GM19238 (cell line): ENCODE data around the gene DAAM1.

Experiments
- DNase-seq: peaks from one replicate; pipeline ENCODE4 v3.0.0; 2011; ENCODE audit warnings: low spot score; ENCODE audit not compliant: insufficient read length

Gene DAAM1

GRCh38 chr14:59254146-59254910 lies 65.9 kb downstream of the DAAM1 start:
- no peak for DNase-seq

DNA sequence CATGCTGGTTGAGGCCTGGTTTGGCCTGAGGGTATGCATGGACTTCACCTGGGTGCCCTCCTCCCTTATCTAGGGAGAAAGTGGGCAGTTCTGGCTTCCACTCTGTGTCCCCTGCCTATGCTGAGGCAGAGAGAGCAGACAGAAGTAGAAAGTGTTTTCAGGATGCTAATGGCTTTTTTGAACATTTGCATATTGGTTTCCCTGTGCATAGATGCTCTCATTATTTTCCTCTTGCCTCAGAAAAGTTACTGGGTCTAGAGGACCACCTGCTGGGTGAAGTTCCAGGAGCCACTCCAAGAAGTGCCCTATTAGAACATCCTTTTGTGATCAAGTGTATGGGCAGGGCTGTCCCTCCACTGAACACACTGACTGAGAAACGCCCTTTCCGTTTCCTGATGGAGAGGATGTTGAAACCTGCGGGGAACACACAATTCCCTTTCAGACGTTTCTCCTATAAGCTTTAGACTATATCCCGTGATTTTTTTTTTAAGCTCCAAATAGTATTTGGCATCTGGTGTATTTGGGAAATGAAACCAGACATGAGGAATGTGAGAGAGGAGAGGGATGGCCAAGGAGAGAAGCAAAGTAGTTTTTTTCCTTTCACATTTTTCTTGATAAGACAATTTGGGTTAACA lies 66.6 kb downstream of the DAAM1 start:
- no peak for DNase-seq

GRCh38 chr14:59256331-59256730 lies 67.9 kb downstream of the DAAM1 start:
- no peak for DNase-seq

DNA sequence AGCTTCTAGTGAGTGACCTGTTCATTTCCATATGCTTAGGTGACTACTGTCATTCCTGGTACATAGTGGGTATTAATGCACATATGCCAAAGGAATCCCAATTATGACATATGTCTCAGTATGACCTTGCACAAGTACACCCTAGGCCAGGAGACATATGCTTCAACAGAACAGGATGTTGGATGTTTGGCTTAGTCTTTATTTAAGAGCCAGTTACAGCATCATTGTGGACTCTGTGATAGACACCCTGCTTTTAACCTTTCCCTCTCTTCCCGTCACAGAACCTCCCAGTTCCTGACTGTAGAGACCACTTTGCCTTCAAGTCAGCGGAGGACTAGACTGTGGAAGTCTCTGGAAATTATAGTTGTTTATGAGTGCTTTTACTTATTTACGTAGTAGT lies 72.9 kb downstream of the DAAM1 start:
- no peak for DNase-seq

GRCh38 chr14:59262717-59263454 lies 74.4 kb downstream of the DAAM1 start:
- no peak for DNase-seq

DNA sequence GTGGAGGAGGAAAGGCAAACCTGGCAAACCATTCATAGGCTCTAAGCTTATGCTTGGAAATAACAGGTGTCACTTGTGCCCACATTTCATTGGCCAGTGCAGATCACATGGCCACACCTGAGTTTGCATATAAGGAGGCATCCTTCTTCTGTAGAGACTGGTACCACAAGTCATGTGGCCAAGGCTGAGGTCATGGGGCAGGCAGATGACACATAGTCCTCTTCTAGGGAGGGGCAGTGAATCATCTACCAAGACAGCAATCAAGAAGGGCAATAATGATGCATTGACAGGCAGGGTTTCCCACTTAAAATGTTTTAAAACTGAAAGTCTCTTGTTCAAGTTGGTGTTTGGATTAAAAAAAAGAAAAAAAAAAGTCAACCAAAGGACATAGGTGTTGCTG lies 77.3 kb downstream of the DAAM1 start:
- DNase-seq, result no peak

DNA sequence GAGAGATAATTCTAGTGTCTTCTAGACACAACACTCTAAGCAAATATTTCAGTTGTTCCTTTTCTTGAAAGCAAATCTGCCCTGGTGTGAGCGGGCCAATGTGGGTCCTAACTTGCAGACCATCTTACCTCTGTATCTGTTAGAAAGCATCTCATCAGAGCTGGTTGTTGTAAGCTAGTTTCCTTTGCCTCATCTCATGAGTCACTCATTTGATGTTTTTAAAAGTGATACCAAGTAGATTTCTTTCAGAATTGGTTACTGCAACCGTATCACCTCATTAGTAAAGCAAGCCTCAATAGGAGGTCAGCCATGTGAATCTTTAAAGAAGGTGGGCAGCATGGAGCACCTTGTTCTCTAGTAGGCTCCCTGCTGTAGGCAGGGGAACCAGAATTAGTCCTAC lies 78.6 kb downstream of the DAAM1 start:
- no peak for DNase-seq

- no peak for DNase-seq
Observed at GRCh38 chr14:59268011-59268410, 79.5 kb downstream of the DAAM1 start.

DNA sequence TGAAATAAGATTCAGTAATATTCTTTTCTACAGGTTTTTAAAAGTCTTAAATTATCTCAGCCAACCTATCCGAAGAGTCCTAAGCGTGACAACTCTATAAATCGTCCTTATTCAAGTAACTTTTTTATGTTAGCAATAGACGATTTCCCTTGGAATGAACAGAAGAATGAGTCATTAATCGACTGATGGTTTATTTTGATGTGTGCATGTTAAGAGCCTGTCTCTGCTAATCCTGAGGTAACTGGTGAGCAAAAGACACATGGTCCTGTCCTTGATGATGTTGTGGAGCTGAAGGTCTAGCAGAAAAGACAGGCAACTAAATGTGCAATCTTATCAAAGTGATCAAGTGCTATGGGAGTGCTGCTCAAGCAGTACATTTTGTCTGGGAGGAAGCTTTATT lies 80.4 kb downstream of the DAAM1 start:
- no peak for DNase-seq

DNA sequence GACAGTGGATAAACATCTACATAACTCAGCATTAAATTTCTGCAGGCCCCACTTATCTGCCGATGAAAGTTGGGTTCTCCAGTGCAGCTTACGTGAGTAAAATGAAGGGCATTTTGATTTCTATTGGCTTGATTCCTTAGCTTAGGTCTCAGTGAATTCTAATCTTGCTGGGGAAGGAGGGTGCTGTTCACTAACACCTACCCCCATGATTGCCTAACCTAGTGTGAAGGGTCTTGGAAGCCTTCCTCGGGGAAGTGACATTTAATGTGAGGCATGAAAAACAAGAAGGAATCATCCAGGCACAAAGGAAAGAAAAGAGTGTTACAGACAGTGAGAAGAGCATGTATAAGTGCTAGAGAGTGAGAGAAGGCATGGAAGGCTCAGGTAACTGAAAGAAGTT lies 81.0 kb downstream of the DAAM1 start:
- no peak for DNase-seq

- no peak for DNase-seq
Observed at GRCh38 chr14:59271256-59271655, 82.8 kb downstream of the DAAM1 start.

DNA sequence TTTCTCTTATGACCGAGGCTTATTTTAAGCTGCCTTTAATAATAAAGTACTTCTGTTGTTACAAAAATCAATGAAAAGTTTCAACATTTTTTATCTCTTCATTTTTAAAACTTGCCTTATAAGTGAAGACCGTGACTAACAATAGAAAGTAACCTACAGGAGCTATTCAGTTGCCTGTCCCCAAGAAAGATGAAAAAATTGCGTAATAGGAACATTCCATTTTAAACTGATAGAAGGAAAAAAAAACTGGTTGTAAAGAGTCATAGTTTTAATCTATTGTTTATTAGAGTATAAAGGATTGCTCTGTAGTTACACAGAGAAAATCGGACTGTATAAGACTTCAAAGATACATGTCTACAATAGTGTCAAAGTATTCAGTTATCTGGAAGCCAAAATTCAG lies 83.3 kb downstream of the DAAM1 start:
- no peak for DNase-seq

- no peak for DNase-seq
Observed at GRCh38 chr14:59272633-59273032, 84.2 kb downstream of the DAAM1 start.

DNA sequence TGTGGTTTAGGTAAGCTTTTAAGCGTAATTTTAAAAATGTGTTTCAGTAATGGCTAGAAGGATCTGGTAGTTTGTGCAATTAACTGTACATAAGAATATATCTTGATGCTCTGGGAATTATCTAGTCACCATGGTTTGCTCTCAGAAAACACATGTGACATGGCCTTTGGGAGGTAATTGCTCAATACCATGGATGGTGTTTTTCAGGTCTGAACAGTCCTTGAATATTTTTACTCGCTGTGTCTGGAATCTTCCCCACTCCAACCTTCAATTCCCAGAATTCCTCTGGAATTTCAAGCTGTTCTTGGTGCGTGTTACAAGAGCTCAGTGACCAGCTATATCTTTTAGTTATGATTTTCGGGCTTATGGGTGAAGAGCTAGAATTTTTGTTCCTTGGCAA lies 85.3 kb downstream of the DAAM1 start:
- no peak for DNase-seq

DNA sequence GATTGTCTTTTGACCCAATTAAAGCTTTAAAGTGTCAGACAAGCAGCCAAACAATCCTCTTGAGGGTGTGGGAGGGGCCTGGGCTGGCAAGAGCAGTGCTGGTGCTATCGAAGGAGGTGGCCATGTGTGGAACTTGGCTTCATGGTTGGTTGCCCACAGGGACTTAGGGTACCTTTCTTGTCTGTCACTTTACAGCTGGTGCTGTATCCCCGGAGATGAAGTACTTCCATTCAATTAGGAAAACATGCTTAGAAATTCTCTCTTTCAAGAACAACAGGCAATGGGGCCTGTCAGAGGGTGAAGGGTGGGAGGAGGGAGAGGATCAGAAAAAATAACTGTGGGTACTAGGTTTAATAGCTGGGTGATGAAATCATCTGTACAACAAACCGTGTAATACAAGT lies 86.5 kb downstream of the DAAM1 start:
- peak; percentile 14 for DNase-seq

- no peak for DNase-seq
Observed at GRCh38 chr14:59275668-59276067, 87.2 kb downstream of the DAAM1 start.

DNA sequence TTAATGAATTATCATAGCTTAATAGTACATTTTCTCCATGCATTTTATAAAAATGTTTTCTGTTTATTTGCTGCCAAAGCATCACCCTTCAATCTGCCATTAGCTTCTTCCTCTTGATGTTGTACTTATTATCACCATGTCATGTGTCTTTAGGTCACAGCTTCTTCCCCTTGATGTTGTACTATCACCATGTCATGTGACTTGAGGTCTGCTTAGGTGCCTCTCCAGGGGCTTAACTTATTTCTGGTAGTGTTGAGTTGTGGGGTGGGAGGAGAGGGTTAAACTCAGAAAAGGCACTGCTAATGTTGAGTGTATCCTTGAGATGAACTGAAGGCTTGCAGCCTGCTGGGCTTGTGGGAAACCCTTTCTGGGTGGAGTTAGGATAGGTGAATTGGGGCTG lies 87.8 kb downstream of the DAAM1 start:
- DNase-seq, result no peak

DNA sequence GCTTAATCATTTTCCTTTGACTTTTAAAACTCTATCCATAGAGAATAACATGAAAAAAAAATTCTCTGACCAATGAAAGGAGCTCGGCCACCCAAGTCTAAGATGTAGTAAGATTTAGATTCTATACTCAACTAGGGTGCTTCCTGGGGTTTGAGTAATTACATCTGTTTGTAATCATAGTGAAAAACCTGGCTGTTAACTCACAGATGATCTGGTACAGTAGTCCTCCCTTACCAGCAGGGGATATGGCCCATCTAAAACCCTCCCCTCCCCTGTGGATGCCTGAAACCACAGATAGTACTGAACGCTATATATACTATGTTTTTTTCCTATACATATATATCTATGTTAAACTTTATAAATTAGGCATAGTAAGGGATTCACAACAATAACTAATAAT lies 89.2 kb downstream of the DAAM1 start:
- DNase-seq, result no peak

GRCh38 chr14:59278111-59278510 lies 89.6 kb downstream of the DAAM1 start:
- DNase-seq, result no peak

- DNase-seq, result no peak
Observed at GRCh38 chr14:59280961-59281360, 92.5 kb downstream of the DAAM1 start.

GRCh38 chr14:59281609-59282377 lies 93.3 kb downstream of the DAAM1 start:
- DNase-seq, result no peak

DNA sequence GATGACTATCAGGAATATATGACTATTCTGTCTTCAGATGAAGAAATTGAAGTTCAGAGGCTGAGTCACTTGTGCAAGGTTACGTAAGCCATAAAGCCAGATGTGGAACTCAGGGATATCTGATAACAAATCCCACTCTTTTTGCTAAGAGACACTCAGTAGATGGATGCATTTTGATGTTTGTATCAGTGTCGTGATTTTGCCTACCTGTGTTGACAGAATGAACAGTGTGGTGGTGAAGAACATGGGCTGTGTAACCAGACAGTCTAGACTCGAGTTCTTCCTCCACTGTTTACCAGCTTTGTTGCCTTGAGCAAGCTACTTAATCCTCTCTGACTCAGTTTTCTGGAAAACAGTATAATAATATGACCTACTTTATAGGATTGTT lies 93.9 kb downstream of the DAAM1 start:
- no peak for DNase-seq
